GM21717 (cell line): ENCODE measurements around the gene RCOR3.
"Not testable (repeated sequence)": the region's sequence is repeated elsewhere in the genome, so short reads cannot be mapped to it uniquely, and the experiment has no call there.

Experiments used
- ATAC-seq: cut with Tn5 transposase; IDR thresholded peaks from one replicate; pipeline ENCODE4 v1.9.1; 2021; ENCODE audit warnings: mild to moderate bottlenecking, moderate library complexity; ENCODE audit not compliant: unreplicated experiment

RCOR3 gene

GRCh38 chr1:211258756-211259637 lies at the start of gene RCOR3:
Gene RCOR3 (plus strand): TSS chr1:211259366. CDS start chr1:211259561, 195 bp downstream.
- ATAC-seq, result peak; percentile 62

DNA sequence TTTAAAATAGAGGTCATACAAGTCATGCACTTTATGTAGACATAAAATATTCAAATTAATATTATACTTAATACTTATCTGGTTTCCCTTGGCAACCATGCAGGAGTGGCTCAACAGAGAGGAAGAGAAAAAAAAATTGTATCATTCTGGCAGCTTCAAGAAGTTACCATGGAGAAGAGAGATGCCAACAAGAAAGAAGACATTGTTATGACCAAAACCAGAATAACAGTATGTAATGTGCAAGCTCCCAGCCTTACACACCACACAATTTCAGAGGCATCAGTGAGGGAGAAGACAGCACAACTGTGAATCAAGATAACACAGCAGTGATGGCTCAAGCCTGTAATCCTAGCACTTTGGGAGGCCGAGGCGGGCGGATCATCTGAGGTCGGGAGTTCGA lies 49.1 kb upstream of the RCOR3 start:
- ATAC-seq, result no peak

DNA sequence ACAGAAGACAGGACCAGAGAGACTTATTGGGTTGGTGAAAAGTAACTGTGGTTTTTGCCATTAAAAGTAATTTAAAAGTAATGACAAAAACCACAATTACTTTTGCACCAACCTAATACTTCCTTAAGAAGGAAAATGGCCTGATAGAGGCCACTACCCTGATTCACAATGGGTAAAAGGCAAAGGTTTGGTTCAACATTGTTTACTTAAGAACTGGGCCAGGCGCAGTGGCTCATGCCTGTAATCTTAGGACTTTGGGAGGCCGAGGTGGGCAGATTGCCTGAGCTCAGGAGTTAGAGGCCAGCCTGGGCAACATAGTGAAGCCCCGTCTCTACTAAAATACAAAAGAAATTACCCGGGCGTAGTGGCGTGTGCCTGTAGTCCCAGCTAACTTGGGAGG lies 48.2 kb upstream of the RCOR3 start:
- no peak for ATAC-seq

- no peak for ATAC-seq
These were observed 45.5 kb upstream of the RCOR3 start for GRCh38 chr1:211213702-211214101.

DNA sequence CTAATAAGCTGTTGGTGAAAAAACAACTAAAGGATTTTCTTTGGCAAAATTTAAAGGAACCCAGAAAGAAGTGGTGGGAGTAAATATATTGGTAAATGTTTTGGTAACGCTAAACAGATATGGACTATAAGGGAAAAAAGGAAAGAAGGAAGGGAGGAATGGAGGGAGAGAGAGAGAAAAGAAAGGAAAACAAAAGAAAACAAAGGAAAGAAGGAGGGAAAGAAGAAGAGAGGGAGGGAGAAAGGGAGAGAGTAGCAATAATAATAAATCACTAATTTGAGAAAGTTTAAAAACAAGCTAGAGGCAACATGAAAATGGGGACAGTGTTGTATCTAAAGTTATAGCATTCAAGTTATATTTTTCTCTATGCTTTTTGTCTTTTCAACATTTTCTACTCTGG lies 43.6 kb upstream of the RCOR3 start:
- ATAC-seq, result no peak

DNA sequence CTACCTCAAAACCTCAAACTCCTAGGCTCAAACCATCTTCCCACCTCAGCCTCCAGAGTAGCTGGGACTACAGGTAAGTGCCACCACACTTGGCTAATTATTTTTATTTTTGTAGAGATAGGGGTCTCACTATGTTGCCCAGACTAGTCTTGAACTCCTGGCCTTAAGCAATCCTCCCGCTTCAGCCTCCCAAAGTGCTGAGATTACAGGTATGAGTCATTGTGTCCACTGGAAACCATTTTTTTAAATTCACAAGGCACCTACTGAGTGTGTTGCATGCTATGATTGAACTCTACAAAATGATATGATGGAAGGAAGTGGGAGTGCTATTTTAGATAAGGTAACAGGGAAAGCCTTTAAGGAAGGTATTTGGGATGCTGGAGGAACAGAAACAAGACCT lies 41.8 kb upstream of the RCOR3 start:
- no peak for ATAC-seq

DNA sequence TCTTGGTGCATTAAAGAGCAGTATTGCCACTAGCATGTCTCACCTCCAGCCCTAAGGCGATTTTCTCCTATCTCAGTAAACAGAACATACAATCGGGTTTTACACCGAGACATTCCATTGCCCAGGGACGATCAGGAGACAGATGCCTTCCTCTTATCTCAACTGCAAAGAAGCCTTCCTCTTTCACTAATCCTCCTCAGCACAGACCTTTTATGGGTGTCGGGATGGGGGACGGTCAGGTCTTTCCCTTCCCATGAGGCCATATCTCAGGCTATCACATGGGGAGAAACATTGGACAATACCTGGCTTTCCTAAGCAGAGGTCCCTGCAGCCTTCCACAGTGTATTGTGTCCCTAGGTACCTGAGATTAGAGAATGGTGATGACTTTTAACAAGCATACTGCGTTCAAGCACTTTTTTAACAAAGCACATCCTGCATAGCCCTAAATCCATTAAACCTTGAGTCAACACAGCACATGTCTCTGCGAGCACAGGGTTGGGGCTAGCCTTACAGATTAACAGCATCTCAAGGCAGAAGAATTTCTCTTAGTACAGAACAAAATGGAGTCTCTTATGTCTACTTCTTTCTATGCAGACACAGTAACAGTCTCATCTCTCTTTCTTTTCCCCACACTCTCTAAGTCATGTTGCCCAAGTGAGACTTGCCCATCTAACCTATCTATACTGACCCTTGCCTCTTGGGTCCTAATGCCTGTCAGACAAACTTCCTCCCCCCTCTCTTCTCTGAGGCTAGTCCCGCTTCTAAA lies 36.5 kb upstream of the RCOR3 start:
- ATAC-seq, result not testable (repeated sequence)

- not testable (repeated sequence) for ATAC-seq
These were observed 30.4 kb upstream of the RCOR3 start for GRCh38 chr1:211228573-211229364.

- ATAC-seq, result no peak
These were observed 29.8 kb upstream of the RCOR3 start for GRCh38 chr1:211229365-211229759.

DNA sequence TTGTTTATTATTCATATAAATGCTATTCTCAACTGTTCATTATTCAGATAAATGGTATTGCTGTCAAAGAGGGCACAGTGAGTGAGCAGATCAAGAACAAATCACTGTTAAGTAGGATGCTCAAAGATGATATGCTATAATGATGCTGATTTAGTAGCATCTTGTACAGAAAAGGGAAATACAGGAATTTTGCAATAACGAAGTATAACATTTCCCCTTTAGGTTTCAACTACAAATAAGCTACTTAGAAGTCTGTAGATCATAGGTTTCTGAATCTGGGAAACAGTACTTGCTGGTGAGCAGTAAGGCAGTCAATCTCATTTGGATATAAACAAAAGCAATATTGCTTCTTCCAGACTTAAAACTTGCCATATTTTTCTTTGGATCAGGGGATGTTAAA lies 27.3 kb upstream of the RCOR3 start:
- ATAC-seq, result no peak

DNA sequence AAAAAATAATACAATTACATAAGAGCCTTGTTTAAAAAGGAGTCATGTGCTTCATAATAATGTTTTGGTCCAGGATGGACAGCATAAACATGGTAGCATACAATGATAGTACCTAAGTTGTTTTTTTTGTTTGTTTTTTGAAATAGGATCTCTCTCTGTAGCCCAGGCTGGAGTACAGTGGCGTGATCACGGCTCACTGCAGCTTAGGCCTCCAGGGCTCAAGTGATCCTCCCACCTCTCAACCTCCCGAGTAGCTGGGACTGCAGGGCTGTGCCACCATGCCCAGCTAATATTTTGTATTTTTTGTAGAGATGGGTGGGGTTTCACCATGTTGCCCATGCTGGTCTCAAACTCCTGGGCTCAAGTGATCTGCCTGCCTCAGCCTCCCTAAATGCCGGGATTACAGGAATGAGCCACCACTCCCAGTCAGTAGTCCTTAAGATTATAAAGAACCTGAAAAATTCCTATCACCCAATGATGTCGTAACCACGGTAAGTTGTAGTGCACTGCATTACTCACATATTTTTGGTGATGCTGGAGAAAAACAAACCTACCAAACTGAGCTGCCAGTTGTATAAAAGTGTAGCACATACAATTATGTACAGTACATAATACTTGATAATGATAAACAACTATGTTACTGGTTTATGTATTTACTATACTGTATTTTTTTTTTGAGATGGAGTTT lies 22.4 kb upstream of the RCOR3 start:
- ATAC-seq, result no peak

- ATAC-seq, result no peak
These were observed 21.6 kb upstream of the RCOR3 start for GRCh38 chr1:211237579-211237978.

GRCh38 chr1:211240567-211240966 lies 18.6 kb upstream of the RCOR3 start:
- ATAC-seq, result not testable (repeated sequence)

DNA sequence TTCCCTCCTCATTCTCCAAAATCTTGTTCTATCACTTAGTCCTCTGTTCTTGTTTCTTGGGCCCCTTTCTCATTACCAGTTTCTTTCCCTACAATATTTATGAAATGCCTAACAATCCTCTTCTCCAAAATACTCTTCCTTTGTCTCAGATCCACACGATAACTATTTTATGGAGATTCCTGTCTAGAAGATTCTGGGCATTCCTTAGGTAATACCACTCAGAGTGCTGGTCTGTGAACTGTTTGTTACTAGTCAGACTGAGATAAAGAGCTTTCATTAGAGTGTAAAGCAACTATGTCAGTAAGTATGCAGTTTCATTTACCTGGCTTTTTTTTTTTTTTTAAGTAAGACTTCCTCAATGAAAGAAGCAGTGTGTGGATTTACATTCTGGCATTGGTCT lies 18.1 kb upstream of the RCOR3 start:
- ATAC-seq, result no peak

GRCh38 chr1:211243639-211244038 lies 15.5 kb upstream of the RCOR3 start:
- ATAC-seq, result not testable (repeated sequence)

- ATAC-seq, result not testable (repeated sequence)
These were observed 12.6 kb upstream of the RCOR3 start for GRCh38 chr1:211246583-211246982.

- no peak for ATAC-seq
These were observed 11.2 kb upstream of the RCOR3 start for GRCh38 chr1:211247921-211248320.

DNA sequence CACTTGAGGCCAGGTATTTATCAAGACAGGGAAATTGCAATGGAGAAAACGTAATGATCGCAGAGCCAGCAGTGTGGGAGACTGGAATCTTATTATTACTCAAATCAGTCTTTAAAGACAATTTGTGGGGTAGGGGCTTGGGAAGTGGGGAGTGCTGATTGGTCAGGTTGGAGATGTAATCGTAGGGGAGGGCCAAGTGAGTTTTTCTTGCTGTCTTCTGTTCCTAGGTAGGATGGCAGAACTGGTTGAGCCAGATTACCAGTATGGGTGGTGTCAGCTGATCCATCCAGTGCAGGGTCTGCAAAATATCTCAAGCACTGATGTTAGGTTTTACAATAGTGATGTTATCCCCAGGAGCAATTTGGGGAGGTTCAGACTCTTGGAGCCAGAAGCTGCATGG lies 9.6 kb upstream of the RCOR3 start:
- not testable (repeated sequence) for ATAC-seq

GRCh38 chr1:211257826-211258225 lies 1.3 kb upstream of the RCOR3 start:
- ATAC-seq, result no peak

- peak; percentile 44 for ATAC-seq
These were observed 833 bp upstream of the RCOR3 start for GRCh38 chr1:211258310-211258755.
